Activated CD4-positive, alpha-beta T cell treated with anti-CD3 and anti-CD28 coated beads, Interleukin-2, amount 50 U/mL, for 4 hours (primary cell): ENCODE results near the gene KLF3.

Experiments
- DNase-seq, 2 experiments: peaks; one replicate each; pipeline ENCODE4 v3.0.0-alpha.2; 2020

KLF3 gene

DNA sequence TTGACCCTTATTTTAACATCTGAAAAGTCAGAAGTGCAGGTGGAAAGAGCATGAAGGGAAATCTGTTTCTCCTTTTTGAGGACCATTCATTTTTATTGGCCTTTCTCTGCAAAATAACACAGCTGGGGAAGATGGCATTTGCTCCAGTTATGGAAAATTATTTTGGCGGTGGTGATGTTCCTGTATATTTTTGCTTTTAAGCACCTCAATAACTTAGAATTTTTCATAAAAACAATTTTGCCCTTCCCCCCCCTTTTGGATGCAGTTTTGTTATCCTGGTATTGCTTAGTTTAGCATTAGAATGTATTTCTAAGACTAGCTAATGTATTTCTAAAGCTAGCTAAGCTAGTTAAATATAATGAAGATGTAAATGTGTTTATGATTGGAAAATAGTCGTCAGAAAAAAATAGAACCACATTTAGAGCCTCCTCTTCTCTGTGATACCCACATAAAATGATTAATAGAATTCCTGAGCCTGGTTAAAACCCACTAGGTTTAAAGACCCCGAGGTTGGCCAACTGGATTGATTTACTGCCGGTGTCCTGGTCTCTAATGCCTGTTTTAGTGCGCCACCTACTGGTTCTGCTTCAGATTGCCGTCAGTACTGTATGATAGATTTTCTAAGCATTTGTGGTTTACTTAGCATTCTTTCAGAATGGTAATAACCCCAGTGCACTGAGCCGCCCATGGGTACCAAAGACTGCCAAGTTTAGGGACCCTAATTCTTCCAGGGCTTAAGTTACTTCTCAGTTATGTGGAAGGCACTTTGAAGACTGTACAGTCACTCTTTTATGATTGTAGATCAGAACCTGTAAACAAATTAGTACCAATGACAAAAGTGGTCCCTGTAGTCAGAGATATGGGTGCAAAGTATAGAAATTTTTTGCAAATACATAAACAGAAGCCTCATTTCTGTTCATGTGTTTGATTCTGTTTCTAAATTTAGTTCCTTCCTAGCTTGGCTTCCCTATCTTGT lies 11.4 kb downstream of the KLF3 start:
- DNase-seq = peak; percentile 81 to 85

DNA sequence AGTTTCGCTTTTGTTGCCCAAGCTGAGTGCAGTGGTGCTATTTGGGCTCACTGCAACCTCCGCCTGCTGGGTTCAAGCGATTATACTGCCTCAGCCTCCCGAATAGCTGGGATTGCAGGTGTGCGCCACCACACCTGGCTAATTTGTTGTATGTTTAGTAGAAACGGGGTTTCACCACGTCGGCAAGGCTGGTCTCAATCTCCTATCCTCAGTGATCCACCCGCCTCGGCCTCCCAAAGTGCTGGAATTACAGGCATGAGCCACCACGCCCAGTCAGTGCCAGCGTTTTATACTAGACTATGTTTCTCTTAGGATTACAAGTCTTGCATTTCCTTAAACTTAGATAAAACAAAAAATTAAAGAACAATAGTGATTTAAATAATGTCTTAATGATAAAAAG lies 13.0 kb downstream of the KLF3 start:
- DNase-seq = no peak

DNA sequence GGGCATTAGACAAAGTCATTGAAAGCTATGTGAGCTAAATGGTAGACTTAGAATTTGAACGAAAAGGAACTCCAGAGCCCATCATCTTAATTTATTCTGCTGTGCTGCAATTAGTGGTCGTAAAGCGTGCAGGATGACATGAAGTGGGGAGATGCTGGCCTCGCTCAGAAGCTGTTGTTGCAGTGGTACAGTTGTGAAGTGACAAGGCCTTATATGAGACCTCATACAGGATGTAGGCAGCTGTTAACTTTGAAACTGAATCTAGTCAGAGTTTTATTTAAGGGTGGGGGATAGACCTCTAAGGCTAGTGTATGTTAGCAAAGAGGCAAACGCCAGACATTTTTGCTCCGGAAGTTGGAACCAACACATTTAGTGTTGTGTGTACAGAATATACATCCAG lies 13.4 kb downstream of the KLF3 start:
- DNase-seq = no peak

DNA sequence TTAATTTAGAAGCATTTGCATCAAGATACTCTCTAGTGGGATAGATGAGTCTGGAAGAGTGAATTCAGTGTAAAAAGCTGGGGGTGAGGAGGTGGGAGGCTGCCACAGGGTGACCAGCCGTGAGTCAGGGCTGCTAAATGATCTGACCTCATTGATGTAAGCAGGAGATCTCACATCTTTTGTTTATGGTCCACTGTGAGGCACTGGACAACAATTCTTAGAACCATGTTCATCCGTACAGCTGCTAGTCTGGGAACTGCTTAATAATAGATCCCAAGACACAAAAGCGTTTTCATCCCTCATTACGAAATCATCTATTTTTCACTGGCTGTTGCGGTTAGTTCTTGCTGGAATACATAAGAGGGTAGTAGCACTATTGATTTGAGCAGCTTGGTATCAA lies 14.1 kb downstream of the KLF3 start:
- DNase-seq = no peak

DNA sequence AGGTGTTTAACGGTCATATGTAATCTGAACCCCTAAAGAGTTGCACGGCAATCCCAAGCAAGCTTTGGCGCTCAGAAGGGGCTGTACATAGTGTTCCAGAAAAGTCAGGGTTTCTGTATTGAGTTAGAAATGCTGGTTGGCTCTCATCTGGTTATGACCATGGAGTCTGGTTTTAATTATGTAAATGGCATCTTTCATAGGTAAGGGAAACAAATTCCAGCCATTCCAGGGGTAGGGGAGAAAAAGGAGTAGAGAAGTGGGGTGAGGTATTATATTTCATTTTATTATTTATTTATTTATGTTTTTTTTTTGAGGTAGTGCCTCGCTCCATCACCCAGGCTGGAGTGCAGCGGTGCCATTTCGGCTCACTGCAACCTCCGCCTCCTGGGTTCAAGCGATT lies 15.9 kb downstream of the KLF3 start:
- no peak for DNase-seq

DNA sequence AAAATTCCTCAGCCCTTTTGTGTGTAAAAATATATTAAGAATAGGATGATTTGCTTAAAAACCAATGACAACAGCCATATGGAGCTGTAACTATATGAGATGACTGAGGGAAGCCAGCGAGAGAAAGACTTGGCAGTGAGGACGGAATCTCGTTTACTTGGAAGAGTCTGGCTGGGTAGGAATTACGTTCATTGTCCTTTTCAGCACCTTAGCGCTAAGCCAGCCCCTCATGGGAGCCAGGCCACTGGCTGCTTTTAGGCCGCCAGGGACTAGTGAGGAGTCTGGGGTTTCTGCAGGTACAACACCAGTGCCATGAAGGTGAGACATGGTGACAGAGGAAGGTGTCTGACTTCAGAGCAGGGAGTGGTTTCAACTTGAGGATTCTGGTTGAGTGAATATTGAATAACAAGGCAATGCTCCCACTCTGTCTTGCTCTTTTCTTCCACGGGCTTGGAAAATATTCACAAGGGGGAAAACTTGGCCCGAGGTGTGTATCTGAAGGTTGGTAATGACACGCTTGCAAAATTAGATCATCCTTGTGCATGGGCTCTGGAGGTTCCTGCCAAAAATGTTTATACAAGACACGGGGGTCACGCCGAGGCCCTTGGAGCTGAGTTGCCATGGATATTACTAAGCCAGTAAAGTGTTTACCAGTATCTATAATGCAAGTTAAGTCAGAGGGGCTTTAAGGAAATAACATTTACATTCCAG lies 17.4 kb downstream of the KLF3 start:
- DNase-seq = no peak

DNA sequence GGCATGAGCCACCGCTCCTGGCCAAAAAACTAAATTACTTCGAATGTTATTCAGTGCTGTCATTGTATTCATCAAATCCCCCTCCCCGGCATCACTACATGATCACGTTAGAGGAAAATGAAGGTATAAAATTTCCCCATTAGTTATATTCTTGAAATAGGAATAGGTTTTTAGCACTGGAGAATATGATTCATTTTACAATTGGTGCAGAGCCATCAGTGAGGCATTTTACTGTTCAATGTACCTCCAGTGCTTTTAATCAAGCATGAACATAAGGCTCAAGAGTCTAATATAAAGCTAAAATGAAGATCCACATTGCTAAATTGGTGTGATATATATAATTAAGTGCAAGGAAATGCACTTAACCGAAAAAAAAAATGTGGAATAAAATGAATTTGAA lies 18.3 kb downstream of the KLF3 start:
- DNase-seq = no peak

DNA sequence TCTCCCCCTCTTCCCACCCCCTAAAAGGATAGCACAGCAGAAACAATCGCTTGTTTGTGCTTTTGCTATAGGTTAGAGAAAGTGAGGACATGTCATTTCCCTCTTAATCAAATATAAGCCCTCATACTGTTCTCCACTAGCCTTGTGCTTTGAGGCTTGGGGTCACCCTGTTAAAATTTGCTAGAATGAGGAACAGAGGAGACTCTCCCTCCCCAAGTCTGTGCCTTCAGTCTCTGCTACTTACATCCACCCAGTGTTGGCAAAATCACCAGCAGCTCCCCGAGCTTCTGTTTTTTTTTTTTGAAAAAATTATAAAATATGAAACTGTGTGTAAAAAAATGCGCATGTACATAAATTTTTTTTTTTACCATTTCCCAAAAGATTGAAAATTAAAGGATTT lies 19.3 kb downstream of the KLF3 start:
- no peak for DNase-seq

DNA sequence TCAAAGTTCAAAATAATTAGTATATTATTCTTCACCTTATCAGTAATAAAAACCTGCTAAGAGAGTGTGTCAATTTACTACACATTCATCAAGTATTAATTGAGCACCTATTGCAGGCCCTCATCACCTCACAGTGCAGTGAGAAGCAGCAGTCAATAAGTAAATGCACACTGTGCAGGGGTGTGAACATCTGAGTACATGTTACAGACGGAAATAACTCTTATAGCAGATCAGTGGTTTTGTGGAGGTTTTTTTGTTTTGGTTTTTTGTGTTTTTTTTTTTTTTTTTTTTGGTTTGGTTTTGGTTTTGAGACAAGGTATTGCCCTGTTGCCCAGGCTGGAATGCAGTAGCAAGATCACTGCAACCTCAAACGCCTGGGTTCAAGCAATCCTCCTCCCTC lies 20.3 kb downstream of the KLF3 start:
- DNase-seq = no peak

DNA sequence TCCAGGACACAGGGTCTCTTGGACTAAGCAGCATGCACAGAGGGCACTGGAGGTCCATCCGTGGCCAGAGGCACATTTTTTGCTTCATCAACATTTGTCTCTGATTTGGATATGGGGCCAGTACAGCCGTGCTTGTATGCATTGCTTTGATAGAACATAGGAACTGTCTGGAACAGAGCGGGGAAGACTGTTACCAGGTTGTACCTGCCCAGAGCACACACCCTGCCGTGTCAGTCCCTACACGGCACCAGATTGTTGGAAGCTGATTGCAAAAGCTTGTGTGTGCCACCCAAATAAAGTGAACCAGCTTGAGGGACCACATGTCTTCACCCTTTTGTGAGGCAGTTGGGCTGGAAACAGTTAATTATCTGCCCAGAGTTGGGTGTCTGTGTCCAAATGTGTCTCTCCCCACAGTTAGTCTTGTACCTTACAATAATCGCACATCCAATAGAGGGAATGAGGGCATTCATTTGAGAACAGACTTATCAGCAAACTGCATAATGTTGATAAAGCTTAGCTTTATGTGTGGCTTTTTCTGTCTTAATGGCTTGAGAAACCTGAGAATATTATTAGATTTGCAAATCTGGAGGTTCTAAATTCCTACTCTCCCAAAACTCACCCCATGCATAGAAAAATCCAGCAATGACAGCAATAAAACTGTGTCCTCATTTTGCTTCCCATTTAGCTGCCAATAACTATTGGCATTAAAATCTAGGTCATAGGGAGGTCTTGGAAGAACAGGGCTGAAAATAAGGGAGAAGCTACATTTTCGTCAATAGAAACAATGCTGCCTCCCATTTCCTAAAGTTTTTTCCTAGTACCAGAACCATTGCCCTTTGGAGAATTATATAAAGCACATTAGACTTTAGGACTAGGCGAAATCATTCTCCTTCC lies 21.2 kb downstream of the KLF3 start:
- no peak for DNase-seq

DNA sequence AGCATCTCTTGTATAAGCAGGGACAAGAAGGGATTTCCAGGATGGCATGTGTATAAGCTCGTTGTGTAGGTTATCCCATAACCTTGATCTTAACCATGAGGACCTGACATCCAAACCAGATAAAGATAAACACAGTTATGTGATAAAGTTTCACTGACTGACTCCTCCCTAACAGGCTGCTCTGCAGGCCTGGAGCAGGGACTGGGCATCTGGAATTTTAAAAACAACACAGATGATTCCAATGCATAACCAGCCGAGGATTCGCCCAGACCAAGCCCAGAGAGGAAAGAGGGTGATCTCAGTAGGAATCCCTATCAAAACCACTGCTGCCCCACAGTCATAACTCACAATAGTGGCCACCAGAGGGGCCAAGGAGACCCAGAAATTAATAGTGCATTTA lies 22.7 kb downstream of the KLF3 start:
- no peak for DNase-seq

DNA sequence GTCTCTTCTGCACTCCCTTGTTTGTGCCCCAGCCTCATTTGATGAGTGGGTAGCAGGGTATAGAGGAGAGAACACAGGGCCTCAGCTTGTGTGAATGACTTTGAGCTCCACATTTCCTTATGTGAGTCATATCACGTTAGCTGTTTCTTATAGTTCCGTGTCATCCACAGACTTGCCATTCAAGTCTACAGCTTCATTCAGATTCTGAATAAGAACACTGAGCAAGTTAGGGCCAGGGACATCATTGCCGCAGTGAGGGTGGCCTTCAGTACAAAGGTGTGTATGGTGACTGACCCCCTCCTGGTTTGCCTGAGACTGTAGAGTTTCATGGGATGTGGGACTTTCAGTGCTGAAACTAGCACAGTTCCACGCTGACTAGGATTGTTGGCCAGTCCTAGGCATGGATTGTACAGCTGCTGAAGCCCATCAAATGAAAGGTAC lies 23.6 kb downstream of the KLF3 start:
- no peak for DNase-seq

DNA sequence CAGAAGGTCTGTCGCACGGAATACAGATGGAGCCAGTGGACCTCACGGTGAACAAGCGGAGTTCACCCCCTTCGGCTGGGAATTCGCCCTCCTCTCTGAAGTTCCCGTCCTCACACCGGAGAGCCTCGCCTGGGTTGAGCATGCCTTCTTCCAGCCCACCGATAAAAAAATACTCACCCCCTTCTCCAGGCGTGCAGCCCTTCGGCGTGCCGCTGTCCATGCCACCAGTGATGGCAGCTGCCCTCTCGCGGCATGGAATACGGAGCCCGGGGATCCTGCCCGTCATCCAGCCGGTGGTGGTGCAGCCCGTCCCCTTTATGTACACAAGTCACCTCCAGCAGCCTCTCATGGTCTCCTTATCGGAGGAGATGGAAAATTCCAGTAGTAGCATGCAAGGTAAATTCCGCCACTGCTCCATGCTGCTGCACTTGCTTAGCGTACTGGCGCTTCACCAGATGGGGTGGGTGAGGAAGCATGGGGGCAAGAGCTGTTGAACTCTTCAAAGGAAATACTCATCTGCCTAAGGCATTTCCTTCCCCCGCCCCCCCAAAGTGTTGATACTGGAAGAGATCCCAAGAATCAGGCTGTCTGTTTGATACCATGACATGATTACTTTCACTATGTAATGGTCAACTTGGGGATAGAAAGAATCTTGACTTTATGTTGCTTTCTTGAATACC lies 24.8 kb downstream of the KLF3 start:
- no peak for DNase-seq

DNA sequence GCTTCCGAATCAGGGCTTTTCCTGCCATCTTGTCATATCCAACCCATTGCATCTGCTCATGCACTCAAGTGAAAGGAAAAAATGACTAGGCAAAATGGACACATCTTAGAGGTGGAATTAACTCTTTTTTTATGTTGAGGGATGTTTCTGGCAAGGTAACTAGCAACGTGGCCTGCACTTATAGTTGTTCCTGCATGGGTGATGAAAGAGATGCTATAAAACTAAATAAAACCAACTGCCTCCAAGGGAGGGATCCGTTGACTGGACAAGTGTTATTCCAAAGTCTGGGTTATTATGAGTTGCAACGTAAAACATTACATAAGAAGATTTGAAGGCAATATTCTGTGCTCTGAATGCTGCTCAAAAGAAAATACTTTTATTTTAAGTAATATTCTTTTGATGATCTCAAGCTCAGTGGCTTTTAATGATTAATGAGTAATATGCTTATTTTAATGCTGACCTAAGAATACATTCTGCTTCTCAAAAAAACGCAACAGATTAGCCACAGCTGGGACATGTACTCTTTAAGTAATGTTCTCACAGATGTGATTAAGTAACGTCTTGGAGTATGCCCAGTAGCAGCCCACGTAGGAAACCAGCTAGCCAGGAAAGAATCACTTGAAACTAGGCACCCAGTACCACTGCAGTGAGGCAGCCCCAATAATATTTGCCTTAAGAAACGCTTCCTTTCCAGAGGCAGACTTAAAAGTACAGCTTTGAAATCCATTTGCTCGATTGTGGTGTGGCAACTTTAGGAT lies 27.4 kb downstream of the KLF3 start:
- no peak for DNase-seq

DNA sequence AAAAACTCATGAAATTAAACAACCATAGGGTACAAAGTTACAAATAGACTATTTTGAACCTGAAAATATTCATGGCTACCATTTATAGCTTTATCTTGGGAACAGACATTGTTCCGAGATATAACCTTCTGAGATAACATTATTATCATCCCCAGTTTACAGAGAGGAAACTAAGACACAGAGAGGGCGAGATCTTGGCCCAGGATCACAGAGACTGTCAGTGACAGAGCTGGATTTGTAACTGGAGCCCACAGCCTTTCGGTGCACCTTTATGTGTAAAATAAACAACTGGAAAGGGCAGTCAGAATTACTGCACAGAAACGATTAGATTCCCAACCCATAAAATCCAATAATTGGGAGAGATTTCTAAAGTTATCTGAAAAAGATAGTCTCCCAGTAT lies 28.4 kb downstream of the KLF3 start:
- DNase-seq = no peak

DNA sequence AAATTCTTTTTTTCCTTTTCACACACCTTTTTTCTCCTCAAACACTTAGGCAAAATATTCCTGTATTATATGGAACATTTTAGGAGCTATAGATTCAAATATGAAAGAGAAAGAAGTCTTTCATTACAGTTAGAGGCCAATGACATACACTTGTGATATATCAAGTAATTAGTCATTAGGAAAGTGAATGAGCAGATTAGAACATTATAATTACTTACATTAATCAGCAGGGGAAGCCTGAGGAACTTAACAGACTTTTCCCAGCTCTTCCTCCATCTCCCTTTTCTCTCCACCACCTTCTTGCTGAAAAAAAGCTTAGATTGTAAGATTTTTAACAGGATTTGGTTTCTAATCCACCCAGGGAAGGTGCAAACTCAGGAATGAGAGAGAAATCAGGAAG lies 29.6 kb downstream of the KLF3 start:
- no peak for DNase-seq

DNA sequence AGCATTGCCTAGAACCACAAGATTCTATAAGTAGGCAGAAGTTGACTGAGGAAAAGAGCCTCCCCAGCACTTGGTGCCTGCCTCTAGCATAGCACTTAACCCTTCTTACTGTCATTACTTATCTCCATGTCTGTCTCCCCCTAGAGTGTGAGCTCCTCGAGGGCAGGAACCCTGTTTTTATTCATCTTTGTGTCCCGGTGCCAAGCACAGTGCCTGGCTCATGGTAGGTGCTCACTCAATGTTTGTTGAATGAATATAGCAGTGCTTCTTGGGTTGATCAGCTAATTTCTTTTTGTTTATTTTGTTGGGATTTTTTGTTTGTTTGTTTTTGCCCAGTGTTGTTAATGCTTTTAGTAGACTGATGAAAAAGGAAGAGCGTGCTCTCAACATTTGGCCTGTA lies 30.3 kb downstream of the KLF3 start:
- no peak for DNase-seq

DNA sequence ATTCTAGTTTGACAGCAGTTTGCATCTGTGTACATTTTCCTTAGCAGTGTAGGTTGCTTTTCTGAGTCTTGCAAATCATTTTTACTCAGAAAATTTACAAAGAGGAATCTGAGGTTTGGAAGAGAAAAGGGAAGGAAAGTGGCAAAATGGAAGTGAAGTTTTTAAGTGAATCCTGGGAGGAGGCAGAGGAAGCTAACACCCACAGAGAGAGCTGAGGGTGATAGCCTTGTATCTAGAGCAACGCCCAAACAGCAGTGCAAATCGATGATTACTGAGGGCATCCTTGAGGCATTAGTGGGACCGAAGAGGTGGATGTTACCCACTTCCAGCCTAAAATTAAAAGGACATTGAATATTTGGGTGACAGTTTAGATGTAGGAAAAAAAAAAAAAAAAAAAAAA lies 31.8 kb downstream of the KLF3 start:
- no peak for DNase-seq

DNA sequence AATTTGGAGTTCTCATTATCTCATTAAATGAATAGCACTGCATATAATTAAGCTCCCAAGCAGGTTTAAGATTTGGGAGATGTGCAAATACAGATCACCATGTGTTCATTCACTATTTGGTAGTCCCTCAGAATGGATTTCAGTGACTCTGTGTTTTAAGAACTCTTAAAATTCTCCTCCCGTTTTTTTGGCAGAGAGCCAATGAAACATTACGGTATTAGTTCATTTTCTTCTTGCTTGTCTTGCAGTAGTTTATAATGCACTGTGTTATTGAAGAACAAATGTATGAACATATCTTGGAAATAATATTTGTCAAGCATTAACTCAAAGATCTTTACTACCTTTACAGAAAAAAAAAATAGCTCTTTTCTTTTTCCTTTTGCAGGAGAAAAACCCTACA lies 32.7 kb downstream of the KLF3 start:
- DNase-seq = no peak

DNA sequence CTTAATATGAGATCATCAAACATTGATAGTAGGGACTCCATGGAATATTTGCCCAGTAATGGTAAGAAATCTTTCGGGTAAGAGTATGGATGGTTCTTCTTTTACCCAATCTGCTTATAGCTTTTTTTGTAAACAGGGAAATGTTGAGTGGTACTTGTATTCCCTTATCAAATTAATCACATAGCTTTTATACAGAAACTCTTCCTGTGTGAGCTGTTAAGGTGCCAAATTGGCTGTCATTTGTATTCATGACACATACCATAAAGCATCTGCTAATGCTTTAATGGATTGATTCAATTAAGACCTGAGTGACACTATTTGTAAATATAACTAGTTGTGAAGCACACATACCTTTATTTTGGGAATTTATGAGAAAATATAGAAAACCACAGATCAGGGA lies 34.2 kb downstream of the KLF3 start:
- no peak for DNase-seq

DNA sequence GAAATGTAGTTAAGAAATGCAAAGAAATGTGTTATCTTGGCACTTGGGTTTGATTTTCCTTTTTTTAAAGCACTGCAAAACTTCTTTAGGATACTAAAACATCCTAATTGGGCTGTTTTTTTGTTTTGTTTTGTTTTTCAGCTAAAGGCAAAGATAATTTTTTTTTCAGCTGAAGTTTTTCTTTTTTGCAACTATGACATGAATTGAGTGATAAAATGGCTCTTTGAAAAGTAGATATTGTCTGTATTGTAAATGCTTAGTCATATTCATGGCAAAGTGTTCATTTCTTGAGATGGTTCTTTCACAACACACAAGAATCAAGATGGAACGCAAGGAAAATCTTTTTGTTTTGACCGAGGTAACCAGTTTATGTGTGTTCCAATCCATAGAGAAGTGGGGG lies 35.1 kb downstream of the KLF3 start:
- no peak for DNase-seq

DNA sequence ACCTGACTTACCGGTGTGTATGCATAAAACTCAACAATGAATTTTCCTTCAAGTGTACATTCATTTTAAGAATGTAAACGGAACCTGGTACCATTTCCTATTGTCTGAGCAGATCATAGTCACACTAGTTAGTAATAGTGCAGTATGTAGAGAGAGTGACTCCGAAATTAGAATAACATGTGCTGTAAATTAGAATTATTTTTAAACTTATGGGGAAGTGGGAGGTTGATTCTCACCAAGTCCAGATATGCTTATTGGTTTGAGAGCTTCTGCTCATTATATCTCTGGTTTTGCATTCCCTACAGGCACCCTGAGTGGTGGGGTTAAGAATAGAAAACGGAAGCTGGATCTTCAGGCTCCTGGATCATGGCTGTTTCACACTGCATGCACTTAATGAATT lies 39.6 kb downstream of the KLF3 start:
- DNase-seq = no peak
